GM21529 (cell line): ENCODE measurements around the gene CBR1.
"Not testable (repeated sequence)": the region's sequence is repeated elsewhere in the genome, so short reads cannot be mapped to it uniquely, and the experiment has no call there.

ENCODE experiments used
- ATAC-seq: cut with Tn5 transposase; IDR thresholded peaks from one replicate; pipeline ENCODE4 v1.9.1; 2021; ENCODE audit not compliant: unreplicated experiment

CBR1 gene

DNA sequence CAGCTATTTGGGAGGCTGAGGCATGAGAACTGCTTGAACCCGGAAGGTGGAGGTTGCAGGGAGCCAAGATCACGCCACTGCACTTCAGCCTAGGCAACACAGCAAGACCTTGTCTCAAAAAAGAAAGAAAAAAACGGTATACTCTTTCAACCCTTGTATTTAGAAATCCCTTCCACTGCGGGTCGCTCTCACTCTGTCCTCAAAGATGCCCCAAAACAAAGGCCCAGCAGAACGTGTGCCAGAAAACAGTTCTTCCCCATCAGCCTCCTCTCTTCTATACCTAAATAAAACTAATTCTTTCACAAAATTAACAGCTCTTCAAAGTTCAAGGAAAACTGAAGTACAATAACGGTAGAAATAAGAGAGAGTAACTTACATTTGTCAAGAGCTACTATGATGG, 22.7 kb upstream of the CBR1 start:
- no peak for ATAC-seq

DNA sequence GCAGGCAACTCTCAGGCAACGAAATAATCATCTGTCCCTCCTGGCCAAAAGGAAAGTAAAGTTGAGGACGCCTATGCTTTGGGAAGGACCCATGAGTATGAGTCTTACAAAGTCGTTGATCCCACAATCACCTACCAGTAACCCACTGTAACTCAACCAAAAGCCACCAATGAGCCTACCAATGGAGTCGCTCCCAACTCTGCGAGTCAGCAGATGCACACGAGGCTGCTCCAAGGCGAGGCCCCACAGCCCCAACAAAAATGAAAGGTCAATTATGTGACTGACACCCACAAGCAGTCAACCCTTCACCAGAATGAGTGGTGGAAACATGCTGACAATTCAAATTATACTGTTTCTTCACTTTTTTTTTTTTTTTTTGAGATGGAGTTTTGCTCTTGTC, 21.5 kb upstream of the CBR1 start:
- no peak for ATAC-seq

DNA sequence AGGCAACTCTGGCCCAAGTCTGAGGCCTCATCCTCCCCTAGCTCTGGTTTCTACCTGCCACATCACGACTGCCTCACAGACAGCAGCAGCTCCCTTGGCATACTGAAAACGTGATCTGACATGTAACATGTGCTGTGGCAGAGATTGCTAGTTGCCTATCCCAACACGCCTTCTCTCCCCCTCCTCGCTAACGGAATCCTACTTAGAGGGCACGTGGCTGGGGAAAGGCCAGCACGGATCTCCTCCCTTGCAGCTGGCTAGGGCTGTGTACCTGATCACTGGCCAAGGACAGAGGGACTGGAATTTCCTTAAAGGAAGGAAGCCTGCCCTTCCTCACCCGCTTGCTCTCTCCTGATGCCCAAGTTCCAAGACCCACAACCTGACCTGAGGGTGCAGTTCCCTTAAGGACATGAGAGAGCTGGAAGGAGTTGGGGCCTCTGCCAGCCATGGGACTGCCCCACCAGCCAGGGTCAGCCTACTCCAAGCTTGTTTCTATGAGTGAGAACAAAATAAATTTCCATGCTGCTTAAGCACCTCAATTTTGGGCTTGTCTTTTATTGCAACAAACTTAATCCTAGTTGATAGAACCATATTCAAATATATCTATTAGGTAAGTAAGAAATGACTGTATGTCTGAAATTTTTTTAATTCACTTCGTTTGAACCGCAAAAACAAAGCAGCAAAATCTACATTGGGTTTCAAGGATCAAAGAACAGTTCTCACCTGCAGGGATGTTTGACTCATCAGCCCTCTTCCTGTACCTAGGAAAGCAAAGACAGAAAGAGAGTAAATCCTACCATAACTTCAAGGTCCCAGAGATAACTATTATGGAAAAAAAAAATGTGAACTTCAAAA, 16.7 kb upstream of the CBR1 start:
- ATAC-seq: no peak

DNA sequence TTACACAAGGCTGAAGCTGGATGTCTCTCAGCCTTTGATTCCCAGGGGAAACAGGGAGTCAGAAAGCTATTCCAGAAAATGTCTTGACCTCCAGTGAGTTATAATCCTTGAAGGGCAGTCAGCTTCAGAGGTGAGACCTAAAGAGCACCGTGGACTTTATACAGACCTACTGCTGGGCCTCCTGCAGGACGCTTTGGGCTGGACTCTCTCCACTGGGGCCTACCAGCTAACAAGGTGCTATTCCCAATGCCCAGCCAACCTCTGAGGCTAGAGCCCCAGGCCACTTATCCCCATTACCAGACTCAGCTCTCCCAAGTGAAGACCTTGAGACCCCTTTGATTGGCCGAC, 16.1 kb upstream of the CBR1 start:
- no peak for ATAC-seq

DNA sequence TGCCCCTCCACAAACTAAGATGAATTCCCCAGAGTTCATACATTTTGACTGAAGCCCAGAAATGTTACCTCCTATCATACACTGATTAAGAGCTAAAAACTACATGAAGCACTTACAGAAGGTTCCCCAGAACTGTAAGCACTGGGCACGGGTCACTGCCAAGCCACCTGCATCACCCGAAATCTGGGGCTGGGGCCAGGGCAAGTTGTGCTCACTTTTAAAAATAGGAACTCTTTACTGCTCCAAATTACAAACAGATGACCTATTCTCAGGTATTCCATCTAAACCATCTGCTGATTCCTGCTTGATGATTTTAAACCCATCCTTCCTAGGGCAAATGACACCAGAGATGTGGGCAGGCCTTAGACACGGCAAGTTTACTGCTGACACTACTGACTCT, 14.3 kb upstream of the CBR1 start:
- ATAC-seq: no peak

DNA sequence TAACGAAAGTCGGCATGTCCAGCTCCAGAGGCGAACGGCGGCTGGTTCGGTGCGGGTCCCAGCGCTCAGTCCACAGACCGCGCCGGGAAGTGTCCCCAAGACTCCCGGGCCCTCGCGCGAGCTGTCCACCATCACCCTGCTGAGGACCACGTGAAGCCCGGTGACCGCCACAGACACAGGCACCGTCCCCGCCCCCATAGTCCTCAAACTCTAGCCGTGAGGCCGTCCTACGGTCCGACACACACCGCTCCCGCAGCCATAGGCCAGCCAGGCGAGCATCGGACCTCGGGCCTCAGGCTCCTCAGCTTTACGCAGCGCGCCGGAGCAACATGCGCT, 10.0 kb upstream of the CBR1 start:
- peak; percentile 39 for ATAC-seq

DNA sequence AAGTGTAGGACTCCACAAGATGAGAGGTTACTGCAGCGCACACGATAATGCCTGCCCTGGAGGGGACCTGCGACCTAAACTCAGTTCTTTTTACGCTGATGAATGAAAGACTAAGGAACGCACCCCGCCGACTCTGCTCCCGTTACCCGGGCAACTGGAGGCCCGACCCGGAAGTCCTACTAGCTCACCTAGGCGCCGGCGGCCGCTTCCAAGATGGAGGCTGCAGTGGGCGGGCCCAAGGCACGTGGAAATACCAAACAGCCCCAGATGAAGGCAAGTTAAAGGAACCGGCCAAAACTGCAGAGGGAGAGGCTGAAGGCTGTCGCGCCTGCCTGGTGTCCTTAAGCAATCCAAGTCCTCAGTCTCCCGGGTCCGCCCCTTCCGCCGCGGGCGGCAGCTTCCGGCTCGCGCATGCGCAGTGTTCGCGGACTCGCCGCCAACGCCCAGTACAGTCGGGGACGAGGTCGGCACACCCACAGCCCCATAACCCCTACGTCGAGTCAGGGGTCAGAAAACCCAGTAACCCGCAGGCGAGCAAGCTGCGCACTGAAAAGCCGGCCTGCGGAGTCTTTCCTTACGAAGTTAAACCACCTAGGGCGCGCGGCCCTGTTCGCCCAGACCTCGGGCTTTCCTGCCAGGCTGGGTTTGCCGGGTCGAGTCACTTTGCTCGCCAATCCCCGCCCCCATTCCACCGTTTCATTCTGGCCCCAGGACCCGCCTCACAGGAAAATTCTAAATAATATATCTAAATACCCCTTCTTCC, 9.5 kb upstream of the CBR1 start, which contains the start of gene SETD4:
TSS of gene SETD4 (minus strand) at position 368 of the 763 bp plus-strand sequence. CDS start 1,638 bp downstream, outside the sequence.
- ATAC-seq: peak; percentile 90

DNA sequence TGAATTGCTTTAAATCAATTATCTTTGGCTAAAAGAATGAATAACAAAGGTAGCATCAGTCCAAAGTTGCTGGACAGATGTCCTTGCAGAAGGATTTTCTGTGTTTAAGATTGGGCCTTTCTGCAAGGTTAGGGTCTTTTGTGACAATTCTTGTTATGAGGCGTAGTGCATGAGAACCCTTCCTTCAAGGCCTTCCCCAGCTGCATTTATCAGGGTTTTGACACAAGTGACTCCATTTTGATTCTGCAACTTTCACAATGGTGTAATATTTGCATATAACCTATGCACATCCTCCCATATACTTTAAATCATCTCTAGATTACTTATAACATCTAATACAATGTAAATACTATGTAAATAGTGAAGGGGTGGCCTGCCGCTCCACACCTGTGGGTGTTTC, 8.4 kb upstream of the CBR1 start:
- no peak for ATAC-seq

DNA sequence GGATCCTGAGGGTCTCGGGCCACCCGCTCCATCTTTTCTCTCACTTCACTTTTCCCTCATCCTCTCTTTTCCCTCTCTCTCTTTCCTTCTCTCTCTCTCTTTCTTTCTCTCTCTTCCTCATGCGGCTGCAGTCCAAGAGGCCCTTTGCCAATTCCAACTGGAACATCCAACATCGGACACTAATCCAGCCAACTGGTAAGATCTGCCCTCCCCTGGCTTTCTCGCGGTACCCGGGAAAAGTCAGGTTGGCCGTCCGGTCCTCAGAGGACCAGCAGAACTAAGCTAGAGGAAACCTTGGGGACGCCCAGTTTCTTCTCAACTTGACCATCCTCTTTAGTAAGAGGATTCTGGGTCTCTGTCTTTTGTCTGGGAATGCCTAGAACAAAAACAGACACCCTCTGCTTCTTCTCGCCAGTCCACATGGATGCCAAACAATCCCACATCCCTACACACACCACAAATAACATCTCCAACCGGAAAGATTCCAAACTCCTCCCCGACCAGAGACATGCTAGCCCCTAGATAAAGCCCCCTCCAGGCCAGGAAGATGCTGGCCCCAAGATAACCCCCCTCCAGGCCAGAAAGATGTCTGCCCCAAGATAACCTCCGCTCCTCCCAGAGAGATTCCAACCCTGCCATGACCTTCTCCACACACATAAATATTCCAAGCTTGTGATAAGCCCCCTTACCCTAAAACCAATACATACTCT, 6.3 kb upstream of the CBR1 start:
- ATAC-seq: no peak

DNA sequence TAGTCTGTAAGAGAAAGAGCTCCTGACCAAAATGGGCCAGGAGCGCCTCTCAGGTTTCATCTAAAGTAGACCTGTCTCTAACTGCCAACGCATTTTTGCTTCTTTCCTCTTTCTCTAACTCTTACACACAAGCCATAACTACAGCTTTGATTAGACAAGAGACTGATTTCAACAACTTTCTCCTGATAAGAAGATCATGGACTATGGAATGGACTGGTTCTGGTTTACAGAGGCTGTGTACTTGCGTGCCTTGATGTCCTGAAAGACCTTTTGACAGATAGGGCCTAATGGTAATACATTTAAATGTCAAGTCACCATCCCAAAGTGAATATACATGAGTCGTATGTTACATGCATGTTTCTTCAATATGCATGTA, 5.8 kb upstream of the CBR1 start:
- ATAC-seq: no peak

DNA sequence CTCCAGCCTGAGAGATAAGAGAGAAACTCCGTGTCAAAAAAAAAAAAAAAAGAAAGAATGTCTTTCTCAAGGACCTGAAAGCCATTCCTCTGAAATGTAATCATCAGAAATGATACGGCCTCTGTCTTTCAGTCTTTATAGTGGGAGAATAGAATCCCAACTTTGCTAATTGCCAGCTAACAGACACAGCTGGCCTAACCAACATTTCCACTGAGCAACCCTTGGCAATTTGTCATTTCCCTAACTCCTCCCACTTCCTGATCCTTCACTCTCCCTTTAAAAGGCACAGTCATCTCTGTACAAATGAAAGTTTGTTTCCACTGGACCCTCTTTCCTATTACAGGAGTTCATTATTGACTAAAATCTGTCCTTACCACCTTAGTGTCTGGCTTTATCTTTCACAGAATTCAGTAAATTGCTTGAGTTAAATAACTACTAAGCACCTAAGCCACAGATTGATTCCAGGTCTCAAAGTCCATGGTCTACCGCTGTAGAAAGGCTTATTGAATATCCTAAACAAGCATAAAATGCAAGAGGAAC, 4.3 kb upstream of the CBR1 start:
- ATAC-seq: no peak

DNA sequence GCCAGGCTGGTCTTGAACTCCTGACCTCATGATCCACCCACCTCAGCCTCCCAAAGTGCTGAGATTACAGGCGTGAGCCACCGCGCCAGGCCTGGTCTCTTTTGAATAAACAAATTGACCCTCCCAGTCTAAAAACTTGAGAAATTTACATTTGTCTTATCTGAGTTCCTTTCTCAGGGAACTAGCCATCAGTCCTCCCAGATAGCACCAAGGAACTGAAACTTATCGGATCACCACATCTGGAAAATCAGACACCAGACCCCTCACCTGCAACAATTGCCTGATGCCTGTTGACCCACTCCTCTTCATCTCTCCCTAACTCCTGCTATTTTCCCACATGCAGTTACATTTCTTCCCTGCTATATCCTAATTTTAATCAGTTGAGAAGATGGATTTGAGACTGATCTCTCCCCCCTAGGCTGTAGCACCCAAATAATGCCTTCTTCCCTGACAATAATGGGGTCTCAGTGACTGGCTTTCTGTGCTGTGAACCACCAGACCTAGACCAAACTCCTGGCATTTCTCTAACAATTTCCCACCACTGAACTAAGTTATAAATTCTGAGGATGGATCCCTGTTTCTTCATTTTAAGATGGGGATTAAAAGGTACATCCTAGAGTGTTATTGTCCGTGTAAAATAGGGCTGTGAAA, 951 bp upstream of the CBR1 start:
- ATAC-seq: no peak

DNA sequence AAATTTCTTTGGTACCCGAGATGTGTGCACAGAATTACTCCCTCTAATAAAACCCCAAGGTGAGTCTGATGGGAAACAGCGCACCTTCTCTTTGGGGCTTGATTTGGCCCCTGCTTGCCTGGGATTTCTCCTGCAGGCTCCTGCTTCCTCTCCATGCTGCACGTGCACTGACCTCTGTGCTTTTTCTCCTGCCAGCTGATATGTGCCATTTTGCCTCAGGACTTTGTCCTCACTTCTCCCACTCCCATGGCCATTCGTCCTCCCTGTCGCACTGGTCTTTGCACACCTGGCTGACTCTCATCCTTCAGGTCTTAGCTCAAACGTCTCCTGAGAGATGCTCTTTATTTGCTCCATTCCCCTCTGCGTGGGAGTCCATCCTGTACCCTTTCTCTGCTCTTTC, 1.2 kb downstream of the CBR1 start:
- no peak for ATAC-seq

DNA sequence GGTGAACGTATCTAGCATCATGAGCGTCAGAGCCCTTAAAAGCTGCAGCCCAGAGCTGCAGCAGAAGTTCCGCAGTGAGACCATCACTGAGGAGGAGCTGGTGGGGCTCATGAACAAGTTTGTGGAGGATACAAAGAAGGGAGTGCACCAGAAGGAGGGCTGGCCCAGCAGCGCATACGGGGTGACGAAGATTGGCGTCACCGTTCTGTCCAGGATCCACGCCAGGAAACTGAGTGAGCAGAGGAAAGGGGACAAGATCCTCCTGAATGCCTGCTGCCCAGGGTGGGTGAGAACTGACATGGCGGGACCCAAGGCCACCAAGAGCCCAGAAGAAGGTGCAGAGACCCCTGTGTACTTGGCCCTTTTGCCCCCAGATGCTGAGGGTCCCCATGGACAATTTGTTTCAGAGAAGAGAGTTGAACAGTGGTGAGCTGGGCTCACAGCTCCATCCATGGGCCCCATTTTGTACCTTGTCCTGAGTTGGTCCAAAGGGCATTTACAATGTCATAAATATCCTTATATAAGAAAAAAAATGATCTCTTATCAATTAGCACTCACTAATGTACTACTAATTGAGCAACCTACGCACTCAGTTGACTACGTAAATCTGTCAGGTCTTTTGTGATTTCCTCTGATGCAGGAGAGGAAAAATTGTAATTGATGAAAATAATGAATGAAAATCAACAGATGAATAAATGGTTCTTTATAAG, 2.8 kb downstream of the CBR1 start:
- ATAC-seq: no peak

DNA sequence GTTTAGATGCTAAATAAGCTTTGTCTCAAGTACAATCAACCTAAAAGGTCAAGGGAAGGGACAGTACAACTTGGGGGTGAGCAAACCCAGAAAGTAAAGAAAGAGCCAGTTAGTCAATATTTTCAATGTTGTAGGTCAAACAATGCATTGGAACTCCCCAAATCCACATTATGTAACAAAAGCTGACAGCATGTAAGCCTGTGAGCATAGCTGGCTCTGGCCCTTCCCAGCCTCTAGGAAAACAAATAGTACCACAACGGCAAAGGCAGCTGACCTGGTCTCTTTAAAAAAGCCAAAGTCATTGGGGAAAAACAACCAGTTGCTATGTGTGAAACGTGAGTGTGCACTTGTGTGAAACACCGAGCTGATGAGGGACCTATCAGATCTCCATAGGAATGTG, 3.4 kb downstream of the CBR1 start:
- ATAC-seq: no peak

DNA sequence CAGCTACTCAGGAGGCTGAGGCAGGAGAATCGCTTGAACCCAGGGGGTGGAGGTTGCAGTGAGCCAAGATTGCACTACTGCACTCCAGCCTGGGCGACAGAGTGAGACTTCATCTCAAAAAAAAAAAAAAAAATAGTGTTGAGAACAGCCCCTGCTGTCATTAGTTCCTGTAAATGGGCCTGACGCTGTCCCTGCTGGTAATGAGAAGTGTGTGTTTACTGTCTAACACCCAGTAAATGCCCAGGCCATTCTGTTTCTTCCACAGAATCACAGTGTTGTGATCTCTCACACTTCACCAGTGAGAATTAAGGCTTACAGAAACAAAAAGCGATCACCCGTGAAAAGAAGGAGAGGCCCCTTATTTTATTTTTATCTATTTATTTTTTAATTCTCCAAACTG, 4.1 kb downstream of the CBR1 start:
- ATAC-seq: not testable (repeated sequence)

DNA sequence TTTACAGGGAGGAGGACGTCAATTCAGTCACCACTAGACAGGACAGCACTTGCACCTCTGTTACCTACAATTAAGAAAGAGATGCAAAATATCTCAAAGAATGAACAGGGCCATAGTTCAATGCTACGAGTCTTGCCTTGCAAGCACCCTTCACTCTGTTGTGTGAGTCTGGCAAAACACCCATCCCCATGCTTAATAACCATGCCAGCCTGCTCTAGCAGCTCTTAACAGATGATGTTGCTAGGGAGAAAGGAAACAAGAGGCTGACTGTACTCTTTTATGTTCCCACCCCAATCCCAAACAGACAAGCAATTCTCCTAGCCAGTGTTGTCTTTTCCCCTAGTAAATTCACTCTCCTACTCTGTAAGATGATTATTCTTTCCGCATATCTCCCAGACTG, 5.3 kb downstream of the CBR1 start:
- no peak for ATAC-seq

DNA sequence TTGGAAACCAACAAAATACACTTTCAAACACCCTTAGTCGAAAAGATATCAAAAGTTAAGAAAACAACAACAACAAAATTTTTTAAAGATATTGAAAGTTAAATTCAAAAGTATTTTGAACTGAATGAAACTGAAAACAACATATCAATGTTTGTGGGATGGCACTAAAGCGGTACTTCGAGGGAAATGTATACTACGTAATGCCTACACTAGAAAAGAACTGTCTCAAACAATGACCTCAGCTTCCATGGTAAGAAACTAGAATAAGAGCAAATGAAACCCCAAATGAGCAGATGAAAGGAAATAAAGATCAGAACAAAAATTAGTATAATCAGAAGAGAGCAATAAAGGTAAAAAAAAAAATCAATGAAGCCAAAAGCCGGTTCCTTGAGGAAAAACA, 6.1 kb downstream of the CBR1 start:
- ATAC-seq: no peak

DNA sequence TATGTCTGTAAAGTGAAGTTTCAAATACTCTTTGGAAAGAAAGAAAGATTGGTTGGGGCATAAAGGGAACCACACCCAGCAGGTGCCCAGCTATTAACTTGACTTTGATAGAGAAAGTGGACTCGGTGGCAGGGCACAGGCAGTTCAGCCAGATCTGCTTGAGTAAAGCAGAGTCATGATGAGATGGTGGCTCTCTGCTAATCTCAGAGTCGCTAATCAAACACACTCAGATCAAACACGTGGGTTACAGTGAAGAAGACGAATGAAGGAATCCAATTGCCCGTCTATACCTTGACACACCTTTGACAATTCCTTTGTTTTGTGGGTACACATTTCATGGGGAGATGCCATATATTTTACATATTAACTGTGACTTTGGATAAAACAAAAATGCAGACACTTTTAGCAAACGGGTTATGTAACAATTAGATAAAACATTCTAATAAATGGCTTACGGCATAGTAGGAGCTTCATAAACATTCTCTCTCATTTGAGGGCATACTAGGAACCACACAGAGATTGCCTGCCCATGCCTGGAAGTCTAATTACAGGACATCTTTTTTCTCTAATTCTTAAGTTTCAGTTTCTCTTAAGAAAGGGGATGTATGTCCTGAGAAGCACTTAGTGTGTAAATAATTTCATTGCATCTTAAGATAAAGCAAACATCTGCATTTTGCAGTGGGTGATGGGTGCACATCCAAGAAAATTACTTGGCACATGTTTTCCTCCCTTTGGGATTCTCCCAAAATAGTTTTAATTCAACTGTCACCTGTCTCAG, 7.2 kb downstream of the CBR1 start:
- no peak for ATAC-seq

DNA sequence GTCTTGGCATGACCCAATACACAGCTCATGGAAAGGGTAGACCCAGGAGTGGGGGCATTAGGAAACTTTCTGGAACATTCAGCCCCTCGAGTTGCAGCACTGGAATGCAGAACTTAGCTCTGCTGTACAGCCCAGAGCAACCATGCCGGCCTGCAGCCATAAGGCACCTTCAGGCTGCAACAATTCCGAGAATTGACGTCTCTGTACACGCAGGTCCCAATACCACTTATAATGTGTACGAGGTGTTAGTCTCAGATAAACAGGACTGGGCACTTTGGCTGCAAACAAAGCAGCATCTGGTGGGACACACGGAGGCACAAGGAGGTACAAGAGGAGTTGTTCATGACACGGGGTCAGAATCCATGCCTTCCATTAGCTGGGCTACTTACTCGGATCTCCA, 7.9 kb downstream of the CBR1 start:
- ATAC-seq: no peak
